OCI-LY3 (cell line): ENCODE results near the gene TMEM258.

Source experiments
- EZH2phosphoT487 ChIP-seq: fragments of 200-600 bp; shearing (Covaris generic); IDR thresholded peaks from 2 replicates; pipeline ENCODE4 v1.6.1; 2018; ENCODE audit warnings: antibody characterized with exemption, mixed run types, low read depth
- TF ChIP-seq, protein P1 (sequence below): fragments of 200-600, 300-600 bp; sonication (generic); IDR thresholded peaks from 2 replicates; pipeline ENCODE4 v1.5.1; 2014; ENCODE audit warnings: antibody characterized with exemption, low read length, low read depth

DNA sequence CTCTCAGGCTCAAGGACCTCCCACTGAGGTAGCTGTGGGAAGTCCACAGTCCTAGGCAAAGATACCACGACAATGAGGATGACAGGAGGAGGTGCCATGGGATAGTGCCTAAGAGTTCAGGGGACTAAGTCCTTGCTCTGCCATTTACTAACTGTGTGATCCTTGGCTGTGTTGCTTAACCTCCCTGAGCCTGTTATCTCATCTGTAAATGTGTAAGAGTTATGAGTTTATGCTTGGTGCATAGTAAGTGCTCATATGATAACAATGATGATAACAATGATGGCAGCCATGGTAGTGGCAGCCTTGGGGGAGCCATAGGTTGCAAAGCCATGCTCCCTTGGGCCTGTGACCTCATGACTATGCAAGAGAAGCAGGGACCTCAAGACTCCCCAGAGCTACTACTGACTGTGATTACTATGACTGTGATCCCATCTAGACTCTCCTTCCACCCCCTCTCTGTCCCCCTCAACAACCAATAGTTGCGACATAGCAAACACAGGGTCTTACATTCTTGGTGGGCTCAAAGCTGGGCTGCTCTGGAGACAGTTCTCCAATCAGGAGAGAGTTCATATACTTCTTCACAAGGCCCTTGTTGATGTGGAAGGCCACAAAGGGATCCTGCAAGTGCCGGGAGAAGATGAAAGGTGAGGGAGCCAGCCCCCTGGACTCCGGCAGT is 20.5 kb upstream of the TMEM258 start:
- TF ChIP-seq, protein P1, sequence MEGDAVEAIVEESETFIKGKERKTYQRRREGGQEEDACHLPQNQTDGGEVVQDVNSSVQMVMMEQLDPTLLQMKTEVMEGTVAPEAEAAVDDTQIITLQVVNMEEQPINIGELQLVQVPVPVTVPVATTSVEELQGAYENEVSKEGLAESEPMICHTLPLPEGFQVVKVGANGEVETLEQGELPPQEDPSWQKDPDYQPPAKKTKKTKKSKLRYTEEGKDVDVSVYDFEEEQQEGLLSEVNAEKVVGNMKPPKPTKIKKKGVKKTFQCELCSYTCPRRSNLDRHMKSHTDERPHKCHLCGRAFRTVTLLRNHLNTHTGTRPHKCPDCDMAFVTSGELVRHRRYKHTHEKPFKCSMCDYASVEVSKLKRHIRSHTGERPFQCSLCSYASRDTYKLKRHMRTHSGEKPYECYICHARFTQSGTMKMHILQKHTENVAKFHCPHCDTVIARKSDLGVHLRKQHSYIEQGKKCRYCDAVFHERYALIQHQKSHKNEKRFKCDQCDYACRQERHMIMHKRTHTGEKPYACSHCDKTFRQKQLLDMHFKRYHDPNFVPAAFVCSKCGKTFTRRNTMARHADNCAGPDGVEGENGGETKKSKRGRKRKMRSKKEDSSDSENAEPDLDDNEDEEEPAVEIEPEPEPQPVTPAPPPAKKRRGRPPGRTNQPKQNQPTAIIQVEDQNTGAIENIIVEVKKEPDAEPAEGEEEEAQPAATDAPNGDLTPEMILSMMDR: no peak
- no peak for TF ChIP-seq EZH2phosphoT487
